A549 (cell line): ENCODE data around the gene ERO1B. TPM values are rescaled to one million over a fixed set of nuclear protein-coding genes. Genes with fewer than 3 reads are reported as not detected.
A peak's percentile ranks its signal among the peaks of the same experiment; 100 is the strongest.

ENCODE experiments used
- ATAC-seq, 2 experiments: fragments of 200-7000 bp in 1 of 2; fragments of >200 bp in 1 of 2; cut with Nextera tagmentation in 1 of 2; cut with Tn5 transposase in 1 of 2; 3 replicates each; pipeline versions ENCODE4 v1.8.0 to v1.9.1; 2018 to 2020; ENCODE audit warnings: mild to moderate bottlenecking in 1 of 2, moderate library complexity in 1 of 2
- CTCF ChIA-PET: fragments of 300-600 bp; sonication (Branson Sonifier 250); formaldehyde crosslinking; extraction: SDS; loops from one replicate; lab custom pipeline; 2021; ENCODE audit warnings: antibody characterized with exemption, inconsistent platforms; lab: Yijun Ruan, JAX
- POLR2A ChIA-PET: fragments of 350-600 bp; formaldehyde crosslinking; extraction: SDS; loops from one replicate; lab custom pipeline; 2021; ENCODE audit warnings: antibody characterized with exemption, inconsistent platforms; lab: Yijun Ruan, JAX
- DNase-seq, 2 experiments: peaks; one replicate each; pipeline versions ENCODE4 v3.0.0 to v3.0.0-alpha.2; 2011 to 2016; ENCODE audit warnings: low read depth in 1 of 2, low spot score in 1 of 2
- FAIRE-seq: peaks from 2 replicates; lab custom pipeline; 2011; peaks lifted over from hg19 to GRCh38; lab: Jason Lieb, UNC
- H3K27ac ChIP-seq, 2 experiments: fragments of >200 bp; sonication (Bioruptor Twin); formaldehyde crosslinking; 3 replicates each; pipeline ENCODE4 v1.5.1; 2016 to 2017
- H3K4me1 ChIP-seq: fragments of >200 bp; sonication (Bioruptor Twin); formaldehyde crosslinking; 3 replicates; pipeline ENCODE4 v1.6.1; 2016
- H3K4me2 ChIP-seq: fragments of >200 bp; sonication (Bioruptor Twin); formaldehyde crosslinking; 3 replicates; pipeline ENCODE4 v1.6.1; 2016
- H3K4me3 ChIP-seq: fragments of >200 bp; sonication (Bioruptor Twin); formaldehyde crosslinking; 3 replicates; pipeline ENCODE4 v1.5.1; 2016
- H3K9me3 ChIP-seq: fragments of >200 bp; sonication (Bioruptor Twin); formaldehyde crosslinking; 3 replicates; pipeline ENCODE4 v1.6.1; 2016
- BHLHE40 ChIP-seq: IDR thresholded peaks from 2 replicates; pipeline ENCODE4 v1.6.1; 2012; ENCODE audit warnings: low read depth, low read length, inconsistent platforms
- CBX2 ChIP-seq: fragments of 200-600 bp; sonication (generic); IDR thresholded peaks from 2 replicates; pipeline ENCODE4 v1.6.1; 2016; ENCODE audit warnings: low read depth, mild to moderate bottlenecking, borderline replicate concordance
- CHD4 ChIP-seq: fragments of 200-600 bp; sonication (generic); IDR thresholded peaks from 2 replicates; pipeline ENCODE4 v1.6.1; 2016; ENCODE audit warnings: antibody characterized with exemption, mild to moderate bottlenecking, borderline replicate concordance
- CTCF ChIP-seq: fragments of >200 bp; sonication (Bioruptor Twin); formaldehyde crosslinking; IDR thresholded peaks from 3 replicates; pipeline ENCODE4 v1.5.1; 2016
- EHMT2 ChIP-seq: fragments of 200-600 bp; sonication (generic); IDR thresholded peaks from 2 replicates; pipeline ENCODE4 v1.6.1; 2016; ENCODE audit warnings: antibody characterized with exemption, low read depth, mild to moderate bottlenecking, moderate library complexity
- ESRRA ChIP-seq: fragments of 150-350 bp; IDR thresholded peaks from 2 replicates; pipeline ENCODE4 v1.6.1; 2014; ENCODE audit warnings: mild to moderate bottlenecking, low read length, borderline replicate concordance
- HEYL ChIP-seq: fragments of 250-450 bp; sonication (Bioruptor Pico); IDR thresholded peaks from 2 replicates; pipeline ENCODE4 v1.8.0; 2021; ENCODE audit warnings: mild to moderate bottlenecking, moderate library complexity
- JUNB ChIP-seq: fragments of >200 bp; sonication (Bioruptor Twin); formaldehyde crosslinking; IDR thresholded peaks from 2 replicates; pipeline ENCODE4 v1.6.1; 2016
- KDM5A ChIP-seq: fragments of 200-600 bp; sonication (generic); IDR thresholded peaks from 2 replicates; pipeline ENCODE4 v1.6.1; 2016; ENCODE audit warnings: antibody characterized with exemption, mild to moderate bottlenecking
- MAFK ChIP-seq: fragments of 450-650 bp; IDR thresholded peaks from 2 replicates; pipeline ENCODE4 v1.6.1; 2014; ENCODE audit not compliant: partially characterized antibody
- NFE2L2 ChIP-seq: fragments of 150-350 bp; conservative IDR thresholded peaks from 2 replicates; pipeline ENCODE4 v1.6.1; 2014; ENCODE audit warnings: low read length
- NPAS2 ChIP-seq: fragments of 250-450 bp; sonication (Bioruptor Pico); IDR thresholded peaks from 2 replicates; pipeline ENCODE4 v1.8.0; 2022; ENCODE audit warnings: mild to moderate bottlenecking, moderate library complexity, borderline replicate concordance
- RAD21 ChIP-seq, 2 experiments: fragments of >200 bp in 1 of 2; sonication (Bioruptor Twin) in 1 of 2; formaldehyde crosslinking in 1 of 2; IDR thresholded peaks in 1 of 2; conservative IDR thresholded peaks in 1 of 2; 2 replicates in 1 of 2; 3 replicates in 1 of 2; pipeline ENCODE4 v1.6.1; 2012 to 2018; ENCODE audit warnings: inconsistent platforms in 1 of 2
- RCOR1 ChIP-seq: fragments of 150-350 bp; IDR thresholded peaks from 2 replicates; pipeline ENCODE4 v1.6.1; 2014; ENCODE audit warnings: antibody characterized with exemption, low read length, low read depth
- RNF2 ChIP-seq: fragments of 200-600 bp; sonication (generic); IDR thresholded peaks from 2 replicates; pipeline ENCODE4 v1.6.1; 2016; ENCODE audit warnings: low read depth, mild to moderate bottlenecking, antibody characterized with exemption, moderate library complexity, borderline replicate concordance
- SMC3 ChIP-seq: fragments of >200 bp; sonication (Bioruptor Twin); formaldehyde crosslinking; IDR thresholded peaks from 3 replicates; pipeline ENCODE4 v1.6.1; 2018; ENCODE audit warnings: inconsistent platforms
- SREBF2 ChIP-seq: fragments of 450-650 bp; IDR thresholded peaks from 2 replicates; pipeline ENCODE4 v1.6.1; 2014; ENCODE audit warnings: mild to moderate bottlenecking, moderate library complexity
- USF2 ChIP-seq: fragments of 450-650 bp; IDR thresholded peaks from 2 replicates; pipeline ENCODE4 v1.6.1; 2014; ENCODE audit warnings: antibody characterized with exemption
- ZC3H11A ChIP-seq: fragments of 450-650 bp; IDR thresholded peaks from 2 replicates; pipeline ENCODE4 v1.6.1; 2014; ENCODE audit warnings: antibody characterized with exemption, mild to moderate bottlenecking
- ZNF302 ChIP-seq: fragments of 250-450 bp; sonication (Bioruptor Pico); IDR thresholded peaks from 2 replicates; pipeline ENCODE4 v1.9.0; 2021; ENCODE audit warnings: inconsistent platforms, mild to moderate bottlenecking, moderate library complexity
- WGBS: methylation state at CpG from one replicate; pipeline ENCODE4 v1.1.6; 2017; ENCODE audit errors: missing lambda C conversion rate; 5-methylcytosine and 5-hydroxymethylcytosine counted together
- polyA plus RNA-seq, 4 experiments: library from polyadenylated mRNA; depleted of rRNA in 3 of 4; stranded (reverse); fragments of >200 nt; fragmentation: RNase III in 1 of 4; extraction: RNeasy Plus Mini Kit Qiagen cat#74134 plus additional on column Dnase treatment in 1 of 4; gene quantifications; 2 replicates in 3 of 4; 3 replicates in 1 of 4; pipeline ENCODE4 v1.2.3, GENCODE V29; 2011 to 2017
- TF ChIP-seq, protein P1 (sequence below): IDR thresholded peaks from 2 replicates; pipeline ENCODE4 v1.6.1; 2012

ERO1B gene
- polyA plus RNA-seq, 2 of the 4 experiments (the other 2 are of a cell fraction): 3.2 to 9.8 TPM

DNA sequence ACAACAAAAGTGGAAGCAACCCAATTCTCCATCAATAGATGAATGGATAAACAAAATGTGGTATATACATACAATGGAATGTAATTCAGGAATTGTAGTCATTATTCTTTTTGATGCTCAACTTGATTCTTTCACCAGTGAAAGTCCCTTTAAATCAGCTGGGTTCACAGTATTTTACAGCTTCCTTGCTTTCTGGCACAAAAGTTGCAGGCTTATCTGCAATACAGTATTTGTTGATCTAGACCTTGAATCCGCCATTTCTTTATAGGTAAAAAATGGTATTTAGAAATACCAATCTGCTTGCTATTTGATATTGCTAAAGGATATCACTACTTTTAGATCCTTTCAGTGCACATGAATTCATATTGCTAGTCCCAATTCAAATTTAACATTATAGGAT, 44.7 kb upstream of the ERO1B start:
- WGBS: 60% methylated on average over 1 of the region's 1 CpG
- FAIRE-seq: no peak

GRCh38 chr1:236325567-236325966, 43.8 kb upstream of the ERO1B start:
- POLR2A ChIA-PET: no interaction called here
- H3K4me3 ChIP-seq: no peak overlapping the region

More for the DNA sequence above, 44.7 kb upstream of the ERO1B start:
- Histone ChIP-seq H3K4me2 (no peak overlapping the region), H3K4me1 (no peaks in the 10 kb centered on the region), H3K9me3 (peaks cover 15% of the 10 kb centered on the region; the same call in 1 of the 3 replicates), H3K4me3 (no peak overlapping the region)
- DNase-seq (no peak), ATAC-seq (no peak)
- TF ChIP-seq KDM5A (no peak), ZC3H11A (no peak), CBX2 (no peak), RAD21 (conservative IDR thresholded peaks at IDR 0.05 in 1 of 2, IDR thresholded peaks at IDR 0.05 in 1 of 2) (no peak), NPAS2 (CRISPR knock-in tag) (no peak), BHLHE40 (no peak), ZNF302 (CRISPR knock-in tag) (no peak), EHMT2 (no peak), RCOR1 (no peak), JUNB (no peak), HEYL (CRISPR knock-in tag) (no peak), CHD4 (no peak), ESRRA (no peak)
- TF ChIP-seq, protein P1, sequence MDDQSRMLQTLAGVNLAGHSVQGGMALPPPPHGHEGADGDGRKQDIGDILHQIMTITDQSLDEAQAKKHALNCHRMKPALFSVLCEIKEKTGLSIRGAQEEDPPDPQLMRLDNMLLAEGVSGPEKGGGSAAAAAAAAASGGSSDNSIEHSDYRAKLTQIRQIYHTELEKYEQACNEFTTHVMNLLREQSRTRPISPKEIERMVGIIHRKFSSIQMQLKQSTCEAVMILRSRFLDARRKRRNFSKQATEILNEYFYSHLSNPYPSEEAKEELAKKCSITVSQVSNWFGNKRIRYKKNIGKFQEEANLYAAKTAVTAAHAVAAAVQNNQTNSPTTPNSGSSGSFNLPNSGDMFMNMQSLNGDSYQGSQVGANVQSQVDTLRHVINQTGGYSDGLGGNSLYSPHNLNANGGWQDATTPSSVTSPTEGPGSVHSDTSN: no peak
- TF ChIP-seq, all 56 proteins: peak for 0
- CTCF ChIA-PET: interaction anchor here (0.8 kb wide), 1 partner anchor 15 kb away, joined by 4 read pairs; no protein-coding TSS in a partner anchor
- POLR2A ChIA-PET: no interaction called here
- no peak overlapping the region for H3K27ac ChIP-seq

DNA sequence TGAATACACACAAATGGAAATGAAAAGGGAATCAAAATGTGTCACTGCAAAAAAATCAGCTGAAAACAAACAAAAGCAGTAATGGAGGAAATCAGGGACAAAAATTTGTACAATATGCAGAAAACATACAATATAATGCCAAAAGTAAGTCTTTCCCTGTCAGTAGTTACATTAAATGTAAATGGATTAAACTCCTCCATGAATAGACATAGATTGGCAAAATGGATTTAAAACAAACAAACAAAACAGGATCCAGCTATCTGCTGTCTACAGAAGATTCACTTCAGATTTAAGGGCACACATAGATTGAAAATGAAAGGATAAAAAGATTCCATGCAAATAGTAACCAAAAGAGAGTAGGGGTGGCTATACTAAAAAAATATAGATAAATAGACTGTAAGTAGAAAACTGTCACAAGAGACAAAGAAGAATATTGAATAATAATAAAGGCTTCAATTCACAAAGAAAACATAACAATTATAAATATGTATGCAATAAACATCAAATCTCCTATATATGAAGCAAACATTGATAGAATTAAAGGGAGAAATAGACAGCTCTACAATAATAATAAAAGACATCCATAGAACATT, 42.2 kb upstream of the ERO1B start:
- H3K27ac ChIP-seq: no peak overlapping the region
- ATAC-seq (no peak), DNase-seq (no peak), FAIRE-seq (no peak)
- H3K4me3 ChIP-seq: no peak overlapping the region
- H3K4me1 ChIP-seq: no peaks in the 10 kb centered on the region
- CTCF ChIA-PET: interaction anchor here (0.6 to 1.5 kb wide), 2 partner anchors 12 to 25 kb away, joined by 3 read pairs; no protein-coding TSS in a partner anchor
- no peak for TF ChIP-seq USF2
- TF ChIP-seq SMC3: no peak
- no peak overlapping the region for H3K4me2 ChIP-seq
- peaks cover 15% of the 10 kb centered on the region; the same call in 1 of the 3 replicates for H3K9me3 ChIP-seq
- POLR2A ChIA-PET: no interaction called here

More at GRCh38 chr1:236325567-236325966, 43.8 kb upstream of the ERO1B start:
- H3K9me3 ChIP-seq: peaks cover 15% of the 10 kb centered on the region; the same call in 1 of the 3 replicates
- H3K4me1 ChIP-seq: no peaks in the 10 kb centered on the region
- no peak for ATAC-seq
- no peak for FAIRE-seq
- H3K4me2 ChIP-seq: no peak overlapping the region
- 73% methylated on average over 2 of the region's 2 CpGs for WGBS
- DNase-seq: no peak
- 0 out of 6 replicates have a peak overlapping the region, but pooled peaks of 1 of the 2 experiments have one; percentile 5 for H3K27ac ChIP-seq
- TF ChIP-seq NFE2L2 (peak; percentile 78), RNF2 (no peak), MAFK (peak; percentile 87), SREBF2 (no peak), CTCF (no peak)
- CTCF ChIA-PET: interaction anchor here (0.6 to 0.7 kb wide), 3 partner anchors 14 to 499 kb away, joined by 3 read pairs; no protein-coding TSS in a partner anchor
